ENCODE measurements around the gene OPRM1. TPM values are rescaled to one million over a fixed set of nuclear protein-coding genes. Genes with fewer than 3 reads are reported as not detected.
"Not testable (repeated sequence)": the region's sequence is repeated elsewhere in the genome, so short reads cannot be mapped to it uniquely, and the experiment has no call there.

Gene OPRM1
- total RNA-seq, 1 experiment from 2014 or later: not detected

GRCh38 chr6:154071711-154072110, 32.7 kb downstream of the OPRM1 start:
- no peaks in the 10 kb centered on the region for H3K27me3 ChIP-seq (ENCODE audit: insufficient read depth, low read length)
- H4K8ac ChIP-seq (replicated peaks; ENCODE audit: insufficient read length, low read depth, low read length): no peak overlapping the region
- no peak overlapping the region for H2BK15ac ChIP-seq (ENCODE audit: low read depth, low read length)
- H3K56ac ChIP-seq (ENCODE audit: insufficient read length, low read depth, low read length): no peak overlapping the region
- Mint-ChIP-seq H3K4me1 (no peaks in the 10 kb centered on the region), H3K36me3 (ENCODE audit: insufficient read depth in 1 of 3, low read depth in 3 of 3) (no peaks in the 10 kb centered on the region), H3K27ac (no peak overlapping the region), H3K27me3 (ENCODE audit: low read depth) (no peaks in the 10 kb centered on the region), H3K4me3 (no peak overlapping the region), H3K9me3 (no peaks in the 10 kb centered on the region)
- no peaks in the 10 kb centered on the region for H3K79me2 ChIP-seq (ENCODE audit: insufficient read depth, low read length)
- no peaks in the 10 kb centered on the region for H3K79me1 ChIP-seq (ENCODE audit: insufficient read depth, low read depth, low read length, poor library complexity, severe bottlenecking)
- H3K4me1 ChIP-seq (ENCODE audit: insufficient read depth, low read length): no peaks in the 10 kb centered on the region
- H2BK20ac ChIP-seq (ENCODE audit: low read depth, low read length, poor library complexity, severe bottlenecking): no peak overlapping the region
- no peaks in the 10 kb centered on the region for H3K9me3 ChIP-seq (ENCODE audit: control insufficient read depth, low read depth, low read length)
- WGBS (ENCODE audit: extremely low coverage, insufficient read length, low lambda C conversion rate): no CpG with 5 or more reads among the region's 1 CpG
- no peak overlapping the region for H3K4me2 ChIP-seq (ENCODE audit: insufficient read depth, insufficient read length, low read length)
- H4K91ac ChIP-seq (ENCODE audit: insufficient read length, low read depth, low read length): no peak overlapping the region
- H3T11ph ChIP-seq (ENCODE audit: low read length): no peak overlapping the region
- H3K4ac ChIP-seq (ENCODE audit: low read depth, low read length): no peak overlapping the region
- no peak overlapping the region for H3K18ac ChIP-seq (ENCODE audit: insufficient read length, low read depth, low read length)
- no peak overlapping the region for H3K27ac ChIP-seq (ENCODE audit: insufficient read length, low read depth, low read length)
- no peak for DNase-seq
- no peak overlapping the region for H2BK12ac ChIP-seq (ENCODE audit: insufficient read length, low read depth, low read length)
- H3K23me2 ChIP-seq (ENCODE audit: insufficient read length, low read depth, low read length, poor library complexity, severe bottlenecking): no peaks in the 10 kb centered on the region
- no peak overlapping the region for H4K5ac ChIP-seq (ENCODE audit: insufficient read length, low read depth, low read length)
- no peak overlapping the region for H3K14ac ChIP-seq (ENCODE audit: insufficient read depth, low read length)
- no peak overlapping the region for H2AK5ac ChIP-seq (ENCODE audit: insufficient read length, low read length)
- no peak overlapping the region for H2BK120ac ChIP-seq (ENCODE audit: low read depth, low read length, poor library complexity, severe bottlenecking)
- TF ChIP-seq CTCF (conservative IDR thresholded peaks at IDR 0.05): no peak
- no peak overlapping the region for H3K23ac ChIP-seq (ENCODE audit: insufficient read length, low read depth, low read length)
- no peak overlapping the region for H3K9ac ChIP-seq (ENCODE audit: extremely low read depth, insufficient read length, low read length)
- H2BK5ac ChIP-seq (ENCODE audit: insufficient read length, low read length): no peak overlapping the region
- no peak overlapping the region for H2AFZ ChIP-seq (ENCODE audit: low read length)
- no peaks in the 10 kb centered on the region for H4K20me1 ChIP-seq (ENCODE audit: control insufficient read depth, insufficient read depth, insufficient read length)

- not testable (repeated sequence) for DNase-seq; H3K14ac ChIP-seq (ENCODE audit: insufficient read depth, low read length); H2BK20ac ChIP-seq (ENCODE audit: low read depth, low read length, poor library complexity, severe bottlenecking); H3K79me2 ChIP-seq (ENCODE audit: insufficient read depth, low read length); H3K27ac Mint-ChIP-seq; H3K27ac ChIP-seq (ENCODE audit: insufficient read length, low read depth, low read length); H2AK5ac ChIP-seq (ENCODE audit: insufficient read length, low read length); H2AFZ ChIP-seq (ENCODE audit: low read length); H3K4me3 Mint-ChIP-seq; H3K27me3 ChIP-seq (ENCODE audit: insufficient read depth, low read length); H4K8ac ChIP-seq (replicated peaks; ENCODE audit: insufficient read length, low read depth, low read length); H2BK15ac ChIP-seq (ENCODE audit: low read depth, low read length); H3K79me1 ChIP-seq (ENCODE audit: insufficient read depth, low read depth, low read length, poor library complexity, severe bottlenecking); H3K4me1 ChIP-seq (ENCODE audit: insufficient read depth, low read length); H2BK120ac ChIP-seq (ENCODE audit: low read depth, low read length, poor library complexity, severe bottlenecking); H3K23me2 ChIP-seq (ENCODE audit: insufficient read length, low read depth, low read length, poor library complexity, severe bottlenecking); H3K9me3 Mint-ChIP-seq; H3K18ac ChIP-seq (ENCODE audit: insufficient read length, low read depth, low read length); H2BK5ac ChIP-seq (ENCODE audit: insufficient read length, low read length); H2BK12ac ChIP-seq (ENCODE audit: insufficient read length, low read depth, low read length); H3K23ac ChIP-seq (ENCODE audit: insufficient read length, low read depth, low read length); H3K9ac ChIP-seq (ENCODE audit: extremely low read depth, insufficient read length, low read length); H3T11ph ChIP-seq (ENCODE audit: low read length); H3K4me1 Mint-ChIP-seq; H4K5ac ChIP-seq (ENCODE audit: insufficient read length, low read depth, low read length); H3K27me3 Mint-ChIP-seq (ENCODE audit: low read depth); H3K4ac ChIP-seq (ENCODE audit: low read depth, low read length); H4K20me1 ChIP-seq (ENCODE audit: control insufficient read depth, insufficient read depth, insufficient read length); H3K4me2 ChIP-seq (ENCODE audit: insufficient read depth, insufficient read length, low read length); H3K36me3 Mint-ChIP-seq (ENCODE audit: insufficient read depth in 1 of 3, low read depth in 3 of 3); H4K91ac ChIP-seq (ENCODE audit: insufficient read length, low read depth, low read length); H3K9me3 ChIP-seq (ENCODE audit: control insufficient read depth, low read depth, low read length); H3K56ac ChIP-seq (ENCODE audit: insufficient read length, low read depth, low read length)
- no CpG with 5 or more reads among the region's 2 CpGs for WGBS (ENCODE audit: extremely low coverage, insufficient read length, low lambda C conversion rate)
Measured at GRCh38 chr6:154078596-154078995, 39.6 kb downstream of the OPRM1 start.

All from H9 (cell line).